Measurements from ENCODE around the gene TTC23L.
"Not testable (repeated sequence)": the region's sequence is repeated elsewhere in the genome, so short reads cannot be mapped to it uniquely, and the experiment has no call there.

Gene TTC23L

GRCh38 chr5:34838785-34839714 is at the start of gene TTC23L:
Gene TTC23L (plus strand): TSS chr5:34839164. CDS start chr5:34840672, 1,508 bp downstream.
- peak; percentile 95 for DNase-seq

DNA sequence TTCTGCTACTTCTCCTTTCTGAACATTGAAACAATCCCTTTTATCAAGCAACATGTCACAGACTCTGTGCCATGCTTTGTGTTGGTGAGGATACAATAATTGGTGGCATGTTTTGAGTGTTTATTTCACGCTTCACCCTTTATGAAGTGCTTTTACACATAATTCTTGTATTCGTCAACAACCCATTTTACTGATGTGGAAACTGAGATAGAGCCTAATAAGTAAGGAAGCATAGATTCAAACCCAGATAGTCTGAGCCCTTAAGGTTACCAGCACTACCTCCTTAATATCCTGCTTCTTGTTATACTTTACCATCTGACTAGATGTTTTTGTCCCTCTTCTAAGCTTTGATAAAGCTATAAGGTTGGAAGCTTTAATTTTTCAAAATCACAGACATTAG is 49.3 kb upstream of the TTC23L start:
- DNase-seq: no peak

- no peak for DNase-seq
Measured at GRCh38 chr5:34790069-34790468, 48.9 kb upstream of the TTC23L start.

DNA sequence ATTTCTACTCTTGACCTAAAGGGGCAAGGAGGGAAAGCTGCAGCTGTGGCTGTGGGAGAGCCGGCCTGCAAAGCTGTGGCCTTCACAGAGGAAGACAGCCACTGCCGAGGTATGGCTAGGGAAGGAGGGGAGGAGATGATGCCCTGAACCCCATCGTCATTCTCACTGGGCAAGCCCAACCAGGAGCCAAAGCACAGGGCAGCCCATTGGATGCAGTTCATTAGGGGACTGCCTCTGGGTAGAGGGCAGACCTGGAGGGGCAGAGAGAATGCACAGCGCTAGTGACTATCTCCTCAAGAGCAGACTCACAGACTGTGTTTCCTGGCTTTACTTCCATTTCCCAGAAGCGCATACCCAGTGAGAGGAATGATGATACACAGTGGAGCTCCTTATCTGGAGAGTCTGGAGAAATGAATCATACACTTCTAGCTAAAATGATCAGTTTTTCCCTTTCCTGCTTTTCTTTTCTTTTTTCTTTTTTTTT is 47.2 kb upstream of the TTC23L start:
- DNase-seq: no peak

DNA sequence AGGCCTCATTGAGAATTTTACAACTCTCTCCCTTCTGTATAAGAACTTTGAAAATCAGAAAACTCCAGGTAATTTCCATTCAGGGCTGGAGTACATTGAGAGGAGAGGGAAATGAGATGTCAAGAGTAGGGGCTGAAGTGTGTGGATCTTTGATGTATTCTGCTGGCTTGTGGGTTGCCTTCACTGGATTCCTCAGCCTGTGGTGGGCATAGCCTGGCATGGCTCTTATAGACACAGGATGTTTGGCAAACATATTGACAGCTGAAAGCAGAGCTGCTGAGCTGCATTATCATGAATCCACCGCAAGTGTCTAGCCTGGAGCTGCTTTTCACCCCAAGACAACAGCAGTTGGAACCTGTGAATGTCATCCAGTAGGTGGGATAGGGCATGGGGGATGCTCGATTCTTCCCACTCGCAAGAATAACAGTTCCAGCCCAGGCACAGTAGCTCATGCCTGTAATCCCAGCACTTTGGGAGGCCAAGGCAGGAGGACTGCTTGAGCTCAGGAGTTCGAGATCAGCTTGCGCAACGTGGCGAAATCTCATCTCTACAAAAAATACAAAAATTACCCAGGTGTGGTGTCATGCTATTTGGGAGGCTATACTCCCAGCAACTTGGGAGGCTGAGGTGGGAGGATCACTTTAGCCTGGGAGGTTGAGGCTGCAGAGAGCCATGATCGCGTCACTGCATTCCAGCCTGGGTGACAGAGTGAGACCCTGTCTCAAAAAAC is 36.0 kb upstream of the TTC23L start:
- DNase-seq: no peak

DNA sequence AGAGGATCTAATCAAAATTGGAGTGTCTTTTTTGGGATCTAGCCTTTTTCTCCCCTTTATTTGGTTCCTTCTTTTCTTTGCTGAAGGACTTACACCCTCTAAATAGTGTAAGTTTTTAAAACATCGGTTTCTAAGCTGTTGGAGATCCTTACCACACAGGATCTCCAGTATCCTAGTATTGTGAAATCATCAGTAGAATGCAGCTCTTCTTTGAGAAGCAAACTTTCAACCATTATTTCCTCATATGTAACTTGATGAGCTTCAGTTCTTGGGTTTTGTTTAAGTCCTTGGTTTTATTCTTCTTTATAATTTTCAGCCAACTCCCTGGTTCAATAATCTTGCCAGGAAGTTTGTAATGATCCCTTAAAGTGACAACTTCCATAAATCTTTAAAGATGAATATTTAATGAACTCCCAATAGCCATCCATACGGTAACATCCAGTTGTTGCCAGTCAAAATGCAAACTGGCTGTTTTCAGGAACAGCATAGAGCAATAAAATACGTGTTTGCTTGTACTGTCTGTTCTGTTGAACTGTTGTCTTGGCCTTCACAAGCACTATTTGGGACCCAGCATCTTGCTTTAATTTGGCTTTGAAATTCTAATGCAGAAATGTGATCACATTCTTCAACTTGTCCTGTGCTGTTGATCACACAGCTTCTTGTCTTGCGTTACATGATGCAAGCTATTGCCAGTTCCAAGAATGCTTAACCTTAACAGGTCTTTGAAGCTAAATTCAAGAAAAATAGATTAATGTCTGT is 34.8 kb upstream of the TTC23L start:
- no peak for DNase-seq

- no peak for DNase-seq
Measured at GRCh38 chr5:34804913-34805312, 34.1 kb upstream of the TTC23L start.

DNA sequence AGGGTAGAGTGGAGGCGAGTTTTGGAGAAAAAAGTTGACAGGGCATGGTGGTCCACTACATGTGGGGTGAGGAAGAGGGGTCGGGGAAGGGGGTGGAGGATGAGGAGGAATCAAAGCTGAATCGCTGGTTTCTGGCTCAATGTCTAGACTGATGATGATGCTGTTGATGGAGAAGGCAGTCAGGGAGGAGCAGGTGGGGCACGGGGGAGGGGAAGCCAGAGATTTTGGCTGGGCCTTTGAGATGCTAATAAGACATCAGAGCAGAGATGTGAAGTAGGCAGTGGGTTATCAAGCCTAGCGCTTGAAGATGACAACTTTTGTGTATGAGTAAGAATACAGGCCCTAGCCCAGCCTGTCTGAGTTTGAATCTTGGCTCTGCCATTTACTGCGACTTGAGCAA is 32.4 kb upstream of the TTC23L start:
- no peak for DNase-seq

DNA sequence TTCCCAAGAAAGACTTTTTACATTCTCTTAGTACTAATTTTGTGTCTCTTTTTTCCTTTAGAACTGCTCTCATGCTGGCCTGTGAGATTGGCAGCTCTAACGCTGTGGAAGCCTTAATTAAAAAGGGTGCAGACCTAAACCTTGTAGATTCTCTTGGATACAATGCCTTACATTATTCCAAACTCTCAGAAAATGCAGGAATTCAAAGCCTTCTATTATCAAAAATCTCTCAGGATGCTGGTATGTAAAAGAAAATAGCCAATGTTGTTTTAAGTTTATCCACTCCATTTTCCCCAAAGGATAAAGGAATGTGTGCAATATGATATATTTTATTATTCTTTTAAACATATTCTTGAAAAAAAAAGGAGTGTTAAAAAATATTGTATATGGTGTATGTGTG is 27.3 kb upstream of the TTC23L start:
- no peak for DNase-seq

DNA sequence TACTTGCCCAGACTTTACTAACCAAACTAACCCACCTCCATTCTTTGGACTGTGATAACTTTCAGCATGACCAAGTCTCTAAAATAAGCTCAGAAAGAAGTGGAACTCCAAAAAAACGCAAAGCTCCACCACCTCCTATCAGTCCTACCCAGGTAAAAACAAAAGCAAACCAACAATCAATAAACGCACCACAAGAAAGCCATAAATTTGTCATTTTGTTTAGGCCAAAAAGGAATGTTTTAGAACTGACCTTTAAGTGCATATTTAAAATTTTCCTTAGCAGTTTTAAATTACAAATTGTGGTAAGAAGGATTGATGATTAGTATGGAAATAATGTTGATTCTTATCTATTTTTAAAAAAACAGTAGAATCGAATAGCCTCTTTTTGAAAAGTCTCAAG is 25.5 kb upstream of the TTC23L start:
- DNase-seq: no peak

DNA sequence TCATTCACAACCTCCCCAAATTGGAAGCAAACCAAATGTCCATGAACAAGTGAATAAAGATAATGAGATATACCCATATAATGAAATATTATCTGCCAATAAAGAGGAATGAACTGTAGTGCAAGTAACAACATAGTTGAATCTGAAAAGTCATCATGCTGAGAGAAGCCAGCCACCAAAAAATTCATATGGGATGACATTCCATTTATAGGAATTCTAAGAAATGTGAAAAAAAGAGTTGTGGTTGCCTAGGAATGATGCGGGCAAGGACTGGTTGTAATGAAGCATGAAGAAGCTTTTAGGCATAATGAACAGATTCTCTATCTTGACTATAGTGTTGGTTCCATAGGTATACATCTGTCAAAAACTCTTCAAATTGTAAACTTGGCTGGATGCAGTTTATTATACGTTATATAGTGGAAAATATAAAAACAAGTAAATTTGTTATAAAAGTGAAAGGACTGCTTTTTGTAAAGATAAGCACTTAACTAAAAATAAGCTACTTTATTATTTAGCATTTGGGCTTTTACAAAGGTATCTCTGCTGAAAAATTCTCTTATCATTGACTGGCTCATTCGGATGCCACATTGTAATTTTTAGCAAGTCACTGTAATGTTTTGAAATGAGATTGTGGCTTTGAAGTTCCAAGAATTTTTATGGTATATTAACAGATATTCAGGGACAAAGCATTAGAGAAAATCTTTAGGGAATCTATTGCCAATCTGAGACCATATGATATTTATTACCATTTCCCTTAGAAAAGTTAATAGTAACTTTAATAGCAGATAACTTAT is 21.2 kb upstream of the TTC23L start:
- no peak for DNase-seq

- no peak for DNase-seq
Measured at GRCh38 chr5:34818717-34819116, 20.2 kb upstream of the TTC23L start.

- no peak for DNase-seq
Measured at GRCh38 chr5:34820593-34820992, 18.4 kb upstream of the TTC23L start.

GRCh38 chr5:34822956-34823715 is 15.8 kb upstream of the TTC23L start:
- DNase-seq: no peak

GRCh38 chr5:34826347-34826746 is 12.6 kb upstream of the TTC23L start:
- DNase-seq: no peak

DNA sequence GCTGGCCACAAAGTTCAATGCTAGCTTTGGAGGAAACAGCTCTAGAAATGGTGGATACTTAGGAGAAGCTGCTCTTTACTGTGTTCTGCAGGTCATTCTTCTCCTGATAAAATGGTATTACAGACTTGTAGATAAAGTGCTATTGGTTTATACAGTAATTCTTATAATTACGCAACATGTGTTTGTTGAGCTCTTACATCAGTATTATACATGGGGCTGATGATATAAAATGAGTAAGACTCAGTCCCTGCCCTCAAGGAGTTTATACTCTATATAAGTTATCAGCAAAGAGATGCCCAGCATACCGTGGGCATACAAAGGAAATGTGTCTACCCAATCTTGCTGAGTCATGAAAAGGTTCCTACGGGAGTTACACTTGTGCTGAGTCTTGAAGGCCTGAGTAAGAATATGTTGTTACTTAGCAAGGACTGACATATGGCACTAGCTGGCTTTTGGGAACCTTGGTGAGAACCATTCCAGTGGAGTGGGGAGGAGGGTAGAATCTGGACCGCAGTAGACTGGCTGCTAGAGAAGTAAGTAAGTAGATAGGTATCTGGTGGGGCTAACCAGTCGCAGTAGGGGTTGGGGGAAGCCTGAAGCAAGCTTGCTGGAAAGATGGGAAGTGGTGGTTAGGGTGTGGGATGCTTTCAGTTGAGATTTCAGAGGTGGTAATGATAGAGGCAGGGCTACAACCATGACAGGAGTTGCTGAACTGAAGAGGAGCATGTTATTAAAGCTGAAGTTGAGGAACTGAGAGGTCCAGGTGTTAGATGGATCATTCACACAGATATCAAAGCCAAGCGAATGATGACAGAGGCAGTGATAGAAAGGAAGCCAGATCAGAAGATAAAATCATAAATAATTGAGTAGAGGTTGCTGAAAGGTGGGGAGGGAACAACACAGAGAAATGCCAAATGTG is 11.1 kb upstream of the TTC23L start:
- no peak for DNase-seq

DNA sequence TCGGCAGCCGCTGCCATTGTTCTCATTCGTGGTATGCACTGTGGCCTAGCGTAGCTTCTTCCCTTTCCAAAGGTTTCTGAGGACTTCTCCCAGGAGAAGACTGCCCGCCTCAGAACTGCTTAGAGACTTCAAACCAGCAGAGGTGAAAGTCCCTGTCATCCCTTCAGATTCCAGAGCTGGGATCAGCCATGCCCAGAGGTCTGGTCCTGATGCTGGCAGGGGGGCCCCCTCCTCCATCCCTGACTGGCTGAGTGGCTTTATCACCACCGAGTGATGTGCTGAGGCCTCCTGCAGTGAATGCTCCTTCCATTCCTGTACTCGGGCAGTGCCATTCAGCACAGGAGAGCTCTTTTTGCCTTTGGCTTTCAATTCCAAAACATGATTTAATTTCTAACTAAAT is 8.1 kb upstream of the TTC23L start:
- not testable (repeated sequence) for DNase-seq

DNA sequence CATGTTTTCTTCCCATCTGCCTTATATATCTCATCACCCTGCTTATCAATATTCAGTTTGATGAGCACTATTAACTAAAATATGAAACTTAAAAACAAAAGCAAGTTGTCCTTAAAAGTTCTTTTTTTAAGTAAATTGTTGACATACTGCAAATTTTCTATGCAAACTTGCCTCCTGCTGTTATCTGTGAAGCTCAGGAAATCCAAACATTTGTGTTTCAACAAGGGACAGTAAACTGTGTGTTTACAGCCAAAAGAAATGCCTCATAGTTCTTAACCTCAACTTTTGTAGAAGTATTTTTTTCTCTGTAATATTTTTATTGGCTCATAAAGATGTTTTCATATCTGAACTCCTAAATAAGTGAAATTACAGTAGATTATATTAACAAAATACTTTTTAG is 7.7 kb upstream of the TTC23L start:
- DNase-seq: no peak

DNA sequence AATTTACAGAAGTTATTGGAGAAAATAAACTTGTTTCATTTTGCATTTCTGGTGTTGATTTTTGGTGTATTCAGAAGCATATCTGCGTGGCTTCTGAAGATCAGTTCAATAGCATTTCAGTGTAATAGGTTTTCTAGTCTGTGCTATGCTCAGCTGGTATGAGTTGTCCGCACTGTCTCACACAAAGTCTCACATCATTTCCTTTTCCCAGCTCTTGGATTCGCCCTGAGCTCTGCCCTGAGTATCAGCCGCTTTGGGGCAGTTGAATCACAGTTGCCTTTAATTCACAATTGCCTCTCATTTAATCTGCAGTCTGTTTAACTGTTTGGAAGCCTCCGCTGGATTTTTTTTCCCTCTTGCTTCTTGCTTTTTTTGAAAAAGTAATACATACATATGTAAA is 6.4 kb upstream of the TTC23L start:
- no peak for DNase-seq

- no peak for DNase-seq
Measured at GRCh38 chr5:34833090-34833489, 5.9 kb upstream of the TTC23L start.
